ENCODE data around the gene LENG9.

DNA sequence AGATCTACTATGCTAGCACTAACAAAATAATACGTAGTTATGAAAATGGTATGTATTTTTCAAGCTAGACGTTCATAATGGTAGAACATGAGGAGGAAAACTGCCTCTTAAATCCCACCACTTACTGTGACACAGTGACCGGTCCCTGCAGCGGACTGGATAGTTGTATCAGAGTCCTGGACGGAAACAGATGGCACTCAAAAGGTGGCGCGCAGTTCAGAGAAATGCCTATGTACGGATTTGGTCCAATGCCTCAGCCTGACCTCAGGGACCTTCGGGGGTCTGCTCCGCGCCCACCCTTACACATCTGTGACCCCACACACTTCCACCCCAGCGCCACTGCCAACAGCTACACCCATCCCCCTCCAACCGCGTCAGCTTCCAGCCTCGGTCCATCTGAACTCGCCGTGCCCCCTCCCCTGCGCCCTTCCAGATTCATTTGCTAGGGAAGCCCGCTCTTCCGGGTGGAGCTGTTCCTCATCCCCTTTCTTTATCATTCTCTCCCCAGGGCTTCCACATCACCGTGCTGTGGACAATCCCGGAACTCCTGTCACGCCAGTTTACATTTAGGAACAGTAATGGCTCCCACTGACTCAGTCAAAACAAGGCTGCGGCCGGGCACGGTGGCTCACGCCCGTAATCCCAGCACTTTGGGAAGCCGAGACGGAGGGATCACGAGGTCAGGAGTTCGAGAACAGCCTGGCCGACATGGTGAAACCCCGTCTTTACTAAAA, 15.4 kb downstream of the LENG9 start:
- TF ChIP-seq, protein P1, sequence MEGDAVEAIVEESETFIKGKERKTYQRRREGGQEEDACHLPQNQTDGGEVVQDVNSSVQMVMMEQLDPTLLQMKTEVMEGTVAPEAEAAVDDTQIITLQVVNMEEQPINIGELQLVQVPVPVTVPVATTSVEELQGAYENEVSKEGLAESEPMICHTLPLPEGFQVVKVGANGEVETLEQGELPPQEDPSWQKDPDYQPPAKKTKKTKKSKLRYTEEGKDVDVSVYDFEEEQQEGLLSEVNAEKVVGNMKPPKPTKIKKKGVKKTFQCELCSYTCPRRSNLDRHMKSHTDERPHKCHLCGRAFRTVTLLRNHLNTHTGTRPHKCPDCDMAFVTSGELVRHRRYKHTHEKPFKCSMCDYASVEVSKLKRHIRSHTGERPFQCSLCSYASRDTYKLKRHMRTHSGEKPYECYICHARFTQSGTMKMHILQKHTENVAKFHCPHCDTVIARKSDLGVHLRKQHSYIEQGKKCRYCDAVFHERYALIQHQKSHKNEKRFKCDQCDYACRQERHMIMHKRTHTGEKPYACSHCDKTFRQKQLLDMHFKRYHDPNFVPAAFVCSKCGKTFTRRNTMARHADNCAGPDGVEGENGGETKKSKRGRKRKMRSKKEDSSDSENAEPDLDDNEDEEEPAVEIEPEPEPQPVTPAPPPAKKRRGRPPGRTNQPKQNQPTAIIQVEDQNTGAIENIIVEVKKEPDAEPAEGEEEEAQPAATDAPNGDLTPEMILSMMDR (IDR thresholded peaks at IDR 0.05), result no peak
- TF ChIP-seq POLR2A (IDR thresholded peaks at IDR 0.05) (no peak), POLR2AphosphoS5 (IDR thresholded peaks at IDR 0.05; ENCODE audit: insufficient read depth in 1 of 2, low read depth in 1 of 2) (no peak)
